K562 (cell line): ENCODE results near the gene ABLIM2.

Experiments
- CTCF ChIP-seq, 3 experiments: IDR thresholded peaks in 2 of 3; conservative IDR thresholded peaks in 1 of 3; 2 replicates each; pipeline ENCODE4 v1.5.1; 2011 to 2012; ENCODE audit warnings: low read length in 3 of 3, mild to moderate bottlenecking in 3 of 3, control low read depth in 2 of 3, improper control_type of control experiment in 1 of 3, inconsistent platforms in 1 of 3, low read depth in 1 of 3, mixed read lengths in 1 of 3, moderate library complexity in 1 of 3; ENCODE audit not compliant: insufficient read depth in 2 of 3
- HMGN3 ChIP-seq: IDR thresholded peaks from 2 replicates; pipeline ENCODE4 v1.6.1; 2011; ENCODE audit warnings: borderline replicate concordance, low read depth, mild to moderate bottlenecking, mixed read lengths, low read length; ENCODE audit not compliant: insufficient read length; ENCODE audit errors: extremely low read depth
- HNRNPUL1 ChIP-seq: fragments of 200-400 bp; formaldehyde crosslinking; IDR thresholded peaks from 2 replicates; pipeline ENCODE4 v1.6.1; 2017; ENCODE audit warnings: low read length
- MAX ChIP-seq: sonication (generic); formaldehyde crosslinking; IDR thresholded peaks from 2 replicates; pipeline ENCODE4 v1.9.0; 2022; ENCODE audit warnings: mild to moderate bottlenecking, missing genetic modification reagents
- NRF1 ChIP-seq, 2 experiments: fragments of 450-650 bp; IDR thresholded peaks in 1 of 2; conservative IDR thresholded peaks in 1 of 2; 2 replicates each; pipeline ENCODE4 v1.6.1; 2014; ENCODE audit warnings: mild to moderate bottlenecking in 2 of 2
- POLR2A ChIP-seq: fragments of 450-650 bp; conservative IDR thresholded peaks from 2 replicates; pipeline ENCODE4 v1.6.1; 2016
- PRMT5 ChIP-seq: sonication (generic); formaldehyde crosslinking; IDR thresholded peaks from 2 replicates; pipeline ENCODE4 v1.5.0; 2020; ENCODE audit warnings: missing genetic modification reagents
- RAD21 ChIP-seq, 2 experiments: fragments of 250-450 bp in 1 of 2; fragments of 450-650 bp in 1 of 2; sonication (Bioruptor Pico) in 1 of 2; formaldehyde crosslinking in 1 of 2; IDR thresholded peaks in 1 of 2; conservative IDR thresholded peaks in 1 of 2; 2 replicates each; pipeline versions ENCODE4 v1.4.0 to v1.8.0; 2020 to 2022; ENCODE audit warnings: mild to moderate bottlenecking in 2 of 2, moderate library complexity in 1 of 2
- TEAD1 ChIP-seq, 2 experiments: fragments of 450-650 bp in 1 of 2; sonication (generic) in 1 of 2; formaldehyde crosslinking; IDR thresholded peaks; 2 replicates each; pipeline versions ENCODE4 v1.4.0 to v1.8.0; 2020 to 2022; ENCODE audit warnings: mild to moderate bottlenecking in 2 of 2, missing genetic modification reagents in 1 of 2
- ZNF274 ChIP-seq: IDR thresholded peaks from 2 replicates; pipeline ENCODE4 v1.6.1; 2011; ENCODE audit warnings: low read depth, mild to moderate bottlenecking, low read length, moderate library complexity, borderline replicate concordance
- TF ChIP-seq, protein P1 (sequence below): fragments of 200-800 bp; sonication (Bioruptor generic); IDR thresholded peaks from 2 replicates; pipeline ENCODE4 v1.6.1; 2016; ENCODE audit warnings: missing genetic modification characterization, missing compliant biosample characterization

DNA sequence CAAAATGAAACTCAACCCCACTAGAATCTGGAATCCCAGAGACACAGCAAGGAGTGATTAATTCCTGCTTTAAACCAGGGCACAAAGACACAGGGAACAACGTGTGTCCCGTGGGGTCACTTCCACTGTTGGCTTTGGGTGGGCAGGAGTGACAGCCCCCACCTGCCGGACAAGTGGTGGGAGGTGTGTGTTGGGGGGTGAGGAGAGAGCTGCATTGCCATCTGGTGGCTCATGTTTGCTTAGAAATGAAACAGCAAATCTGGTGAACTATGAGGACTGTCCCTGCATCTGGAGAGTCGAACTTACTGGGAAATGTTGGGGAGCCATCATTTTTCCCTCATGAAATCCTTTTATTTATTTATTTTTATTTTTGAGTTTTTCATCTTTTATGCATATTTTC lies 143.1 kb downstream of the ABLIM2 start:
- TF ChIP-seq HNRNPUL1 (no peak), HMGN3 (no peak), POLR2A (no peak), RAD21 (CRISPR knock-in tag; conservative IDR thresholded peaks at IDR 0.05 in 1 of 2, IDR thresholded peaks at IDR 0.05 in 1 of 2) (no peak; a peak in 1 of 4 replicates), CTCF (IDR thresholded peaks at IDR 0.05 in 2 of 3, conservative IDR thresholded peaks at IDR 0.05 in 1 of 3; ENCODE audit: insufficient read depth in 2 of 3, low read depth in 1 of 3, low read length in 3 of 3) (peak; percentile 32 to 43 (median 33); a peak in 4 of 6 replicates), TEAD1 (CRISPR knock-in tag; IDR thresholded peaks at IDR 0.05) (no peak), ZNF274 (no peak), NRF1 (conservative IDR thresholded peaks at IDR 0.05 in 1 of 2, IDR thresholded peaks at IDR 0.05 in 1 of 2) (no peak), PRMT5 (no peak), MAX (CRISPR knock-in tag) (no peak)
- TF ChIP-seq, protein P1, sequence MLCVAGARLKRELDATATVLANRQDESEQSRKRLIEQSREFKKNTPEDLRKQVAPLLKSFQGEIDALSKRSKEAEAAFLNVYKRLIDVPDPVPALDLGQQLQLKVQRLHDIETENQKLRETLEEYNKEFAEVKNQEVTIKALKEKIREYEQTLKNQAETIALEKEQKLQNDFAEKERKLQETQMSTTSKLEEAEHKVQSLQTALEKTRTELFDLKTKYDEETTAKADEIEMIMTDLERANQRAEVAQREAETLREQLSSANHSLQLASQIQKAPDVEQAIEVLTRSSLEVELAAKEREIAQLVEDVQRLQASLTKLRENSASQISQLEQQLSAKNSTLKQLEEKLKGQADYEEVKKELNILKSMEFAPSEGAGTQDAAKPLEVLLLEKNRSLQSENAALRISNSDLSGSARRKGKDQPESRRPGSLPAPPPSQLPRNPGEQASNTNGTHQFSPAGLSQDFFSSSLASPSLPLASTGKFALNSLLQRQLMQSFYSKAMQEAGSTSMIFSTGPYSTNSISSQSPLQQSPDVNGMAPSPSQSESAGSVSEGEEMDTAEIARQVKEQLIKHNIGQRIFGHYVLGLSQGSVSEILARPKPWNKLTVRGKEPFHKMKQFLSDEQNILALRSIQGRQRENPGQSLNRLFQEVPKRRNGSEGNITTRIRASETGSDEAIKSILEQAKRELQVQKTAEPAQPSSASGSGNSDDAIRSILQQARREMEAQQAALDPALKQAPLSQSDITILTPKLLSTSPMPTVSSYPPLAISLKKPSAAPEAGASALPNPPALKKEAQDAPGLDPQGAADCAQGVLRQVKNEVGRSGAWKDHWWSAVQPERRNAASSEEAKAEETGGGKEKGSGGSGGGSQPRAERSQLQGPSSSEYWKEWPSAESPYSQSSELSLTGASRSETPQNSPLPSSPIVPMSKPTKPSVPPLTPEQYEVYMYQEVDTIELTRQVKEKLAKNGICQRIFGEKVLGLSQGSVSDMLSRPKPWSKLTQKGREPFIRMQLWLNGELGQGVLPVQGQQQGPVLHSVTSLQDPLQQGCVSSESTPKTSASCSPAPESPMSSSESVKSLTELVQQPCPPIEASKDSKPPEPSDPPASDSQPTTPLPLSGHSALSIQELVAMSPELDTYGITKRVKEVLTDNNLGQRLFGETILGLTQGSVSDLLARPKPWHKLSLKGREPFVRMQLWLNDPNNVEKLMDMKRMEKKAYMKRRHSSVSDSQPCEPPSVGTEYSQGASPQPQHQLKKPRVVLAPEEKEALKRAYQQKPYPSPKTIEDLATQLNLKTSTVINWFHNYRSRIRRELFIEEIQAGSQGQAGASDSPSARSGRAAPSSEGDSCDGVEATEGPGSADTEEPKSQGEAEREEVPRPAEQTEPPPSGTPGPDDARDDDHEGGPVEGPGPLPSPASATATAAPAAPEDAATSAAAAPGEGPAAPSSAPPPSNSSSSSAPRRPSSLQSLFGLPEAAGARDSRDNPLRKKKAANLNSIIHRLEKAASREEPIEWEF (CRISPR knock-in tag) = no peak
